Stimulated activated CD4-positive, alpha-beta T cell treated with anti-CD3 and anti-CD28 coated beads, Interleukin-15, amount 100 ng/mL, for 48 hours (primary cell): Measurements from ENCODE around the gene CELSR2.
A peak's percentile ranks its signal among the peaks of the same experiment; 100 is the strongest.

Experiments
- DNase-seq, 2 donors: peaks; one replicate each; pipeline ENCODE4 v3.0.0-alpha.2; 2020; ENCODE audit warnings: low read depth in 2 of 2

Gene CELSR2

DNA sequence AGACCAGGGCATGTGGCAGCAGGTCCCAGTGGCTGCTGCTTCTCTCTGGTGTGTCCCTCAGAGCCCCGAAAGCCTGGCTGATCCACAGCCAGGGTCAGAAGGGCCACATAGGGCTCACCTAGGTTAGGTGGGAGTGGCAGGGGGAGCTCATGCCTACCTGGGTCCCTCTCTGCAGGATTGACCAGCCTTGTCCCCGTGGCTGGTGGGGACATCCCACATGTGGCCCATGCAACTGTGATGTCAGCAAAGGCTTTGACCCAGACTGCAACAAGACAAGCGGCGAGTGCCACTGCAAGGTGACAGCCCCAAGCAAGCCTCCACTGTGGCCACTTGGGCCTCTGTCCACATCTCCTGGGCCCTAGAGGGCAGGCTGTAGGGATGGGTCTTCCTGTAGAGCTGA lies 15.7 kb downstream of the CELSR2 start:
- DNase-seq: no peak

DNA sequence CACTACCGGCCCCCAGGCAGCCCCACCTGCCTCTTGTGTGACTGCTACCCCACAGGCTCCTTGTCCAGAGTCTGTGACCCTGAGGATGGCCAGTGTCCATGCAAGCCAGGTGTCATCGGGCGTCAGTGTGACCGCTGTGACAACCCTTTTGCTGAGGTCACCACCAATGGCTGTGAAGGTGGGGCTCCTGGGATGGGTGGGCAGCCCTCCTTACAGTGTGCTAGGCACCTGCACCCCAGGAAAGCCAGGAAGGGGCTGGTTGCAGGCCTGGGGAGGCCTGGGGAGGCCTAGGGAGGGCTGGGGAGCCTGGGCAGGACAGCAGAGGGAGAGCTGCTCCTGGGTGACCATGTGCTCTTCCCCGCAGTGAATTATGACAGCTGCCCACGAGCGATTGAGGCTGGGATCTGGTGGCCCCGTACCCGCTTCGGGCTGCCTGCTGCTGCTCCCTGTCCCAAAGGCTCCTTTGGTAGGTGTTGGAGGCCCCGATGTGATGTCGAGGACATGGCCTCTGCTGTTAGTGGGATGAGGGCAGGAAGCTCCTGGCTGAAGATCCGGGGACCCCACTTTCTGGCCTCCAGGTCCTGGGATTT lies 16.5 kb downstream of the CELSR2 start:
- no peak for DNase-seq

DNA sequence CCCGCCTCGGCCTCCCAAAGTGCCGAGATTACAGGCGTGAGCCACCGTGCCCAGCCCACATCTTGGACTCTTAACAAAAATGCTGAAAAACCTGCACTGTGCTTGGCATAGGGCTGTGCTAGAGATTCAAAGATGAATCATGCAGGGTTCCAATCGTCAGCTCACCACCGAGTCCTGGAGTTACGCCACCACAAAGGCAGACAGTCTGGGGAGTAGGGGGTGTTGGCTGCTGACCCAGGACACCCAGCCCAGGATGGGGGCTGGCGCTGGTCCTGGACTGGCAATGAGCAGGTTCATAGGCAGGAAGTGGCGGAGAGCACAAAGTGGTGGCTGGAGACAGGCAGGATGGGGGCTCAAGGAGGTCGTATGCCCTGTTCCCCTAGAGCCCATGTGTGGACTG lies 17.6 kb downstream of the CELSR2 start:
- no peak for DNase-seq

DNA sequence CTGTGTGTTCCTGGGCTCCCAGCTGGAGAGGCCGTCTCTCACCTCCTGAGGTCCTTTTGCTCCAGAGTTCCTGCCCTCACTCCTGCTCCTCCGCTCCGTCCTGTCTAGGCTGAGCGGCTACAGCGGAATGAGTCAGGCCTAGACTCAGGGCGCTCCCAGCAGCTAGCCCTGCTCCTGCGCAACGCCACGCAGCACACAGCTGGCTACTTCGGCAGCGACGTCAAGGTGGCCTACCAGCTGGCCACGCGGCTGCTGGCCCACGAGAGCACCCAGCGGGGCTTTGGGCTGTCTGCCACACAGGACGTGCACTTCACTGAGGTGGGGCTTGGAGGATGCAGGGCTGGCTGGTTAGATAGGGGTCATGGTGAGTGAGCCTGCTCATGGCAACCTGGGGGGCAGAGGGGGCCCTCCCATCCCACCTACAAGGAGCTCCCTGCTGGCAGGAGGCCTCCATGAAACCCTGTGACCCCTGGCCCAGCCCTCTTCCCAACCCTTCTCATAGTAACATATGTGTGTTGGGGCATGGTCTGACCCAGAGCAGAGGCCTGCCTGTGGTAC lies 18.5 kb downstream of the CELSR2 start:
- DNase-seq: no peak

DNA sequence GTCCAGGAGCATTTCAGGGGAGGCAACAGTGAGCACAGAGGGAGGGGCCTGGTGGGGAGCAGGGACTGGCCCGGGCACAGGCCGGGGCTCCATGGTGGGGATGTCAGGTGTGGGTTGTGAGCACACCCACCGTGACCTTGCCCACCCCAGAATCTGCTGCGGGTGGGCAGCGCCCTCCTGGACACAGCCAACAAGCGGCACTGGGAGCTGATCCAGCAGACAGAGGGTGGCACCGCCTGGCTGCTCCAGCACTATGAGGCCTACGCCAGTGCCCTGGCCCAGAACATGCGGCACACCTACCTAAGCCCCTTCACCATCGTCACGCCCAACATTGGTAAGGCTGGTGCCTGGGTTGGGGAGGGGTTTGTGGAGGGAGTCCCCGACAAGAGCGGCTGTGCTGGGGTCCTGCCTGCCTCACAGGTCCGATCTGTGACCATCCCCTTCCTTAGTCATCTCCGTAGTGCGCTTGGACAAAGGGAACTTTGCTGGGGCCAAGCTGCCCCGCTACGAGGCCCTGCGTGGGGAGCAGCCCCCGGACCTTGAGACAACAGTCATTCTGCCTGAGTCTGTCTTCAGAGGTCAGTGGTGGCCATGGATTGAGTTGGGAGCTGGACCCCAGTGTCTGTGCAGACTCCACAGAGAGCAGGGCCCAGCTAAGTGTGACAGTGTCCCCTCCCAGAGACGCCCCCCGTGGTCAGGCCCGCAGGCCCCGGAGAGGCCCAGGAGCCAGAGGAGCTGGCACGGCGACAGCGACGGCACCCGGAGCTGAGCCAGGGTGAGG lies 19.3 kb downstream of the CELSR2 start:
- DNase-seq: no peak

DNA sequence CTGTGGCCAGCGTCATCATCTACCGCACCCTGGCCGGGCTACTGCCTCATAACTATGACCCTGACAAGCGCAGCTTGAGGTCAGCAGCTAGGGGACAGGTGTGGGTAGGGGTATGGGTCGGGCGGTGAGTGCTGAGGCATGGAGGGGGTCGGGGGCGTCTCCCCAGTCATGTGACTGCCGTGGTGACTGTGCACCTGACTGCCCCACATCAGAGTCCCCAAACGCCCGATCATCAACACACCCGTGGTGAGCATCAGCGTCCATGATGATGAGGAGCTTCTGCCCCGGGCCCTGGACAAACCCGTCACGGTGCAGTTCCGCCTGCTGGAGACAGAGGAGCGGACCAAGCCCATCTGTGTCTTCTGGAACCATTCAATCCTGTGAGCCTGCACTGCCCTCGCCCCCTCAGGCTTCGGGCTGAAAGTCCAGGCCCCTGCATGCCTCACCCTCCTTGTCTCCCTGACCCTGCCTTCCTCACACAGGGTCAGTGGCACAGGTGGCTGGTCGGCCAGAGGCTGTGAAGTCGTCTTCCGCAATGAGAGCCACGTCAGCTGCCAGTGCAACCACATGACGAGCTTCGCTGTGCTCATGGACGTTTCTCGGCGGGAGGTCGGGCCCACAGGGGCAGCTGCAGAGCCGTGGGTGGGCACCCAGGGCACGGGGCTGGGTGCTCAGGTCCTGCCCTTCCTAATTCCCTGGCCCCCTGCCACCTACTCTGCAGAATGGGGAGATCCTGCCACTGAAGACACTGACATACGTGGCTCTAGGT lies 20.1 kb downstream of the CELSR2 start:
- DNase-seq: no peak

DNA sequence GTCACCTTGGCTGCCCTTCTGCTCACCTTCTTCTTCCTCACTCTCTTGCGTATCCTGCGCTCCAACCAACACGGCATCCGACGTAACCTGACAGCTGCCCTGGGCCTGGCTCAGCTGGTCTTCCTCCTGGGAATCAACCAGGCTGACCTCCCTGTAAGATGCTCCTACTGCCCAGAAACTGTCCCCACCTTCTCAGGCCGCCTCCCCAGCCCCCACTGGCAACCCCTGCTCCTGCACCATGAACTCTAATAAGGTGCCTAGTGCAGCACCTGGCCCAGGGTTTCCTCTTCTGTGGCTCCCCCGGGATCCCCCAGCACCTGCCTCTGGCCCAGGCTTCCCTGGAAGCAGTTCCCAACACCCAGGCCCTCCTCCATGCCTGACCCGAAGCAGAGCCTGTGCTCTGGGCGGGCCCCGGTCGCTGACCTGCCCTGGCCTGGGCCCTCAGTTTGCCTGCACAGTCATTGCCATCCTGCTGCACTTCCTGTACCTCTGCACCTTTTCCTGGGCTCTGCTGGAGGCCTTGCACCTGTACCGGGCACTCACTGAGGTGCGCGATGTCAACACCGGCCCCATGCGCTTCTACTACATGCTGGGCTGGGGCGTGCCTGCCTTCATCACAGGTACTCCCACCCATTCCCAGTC lies 20.8 kb downstream of the CELSR2 start:
- DNase-seq: no peak

DNA sequence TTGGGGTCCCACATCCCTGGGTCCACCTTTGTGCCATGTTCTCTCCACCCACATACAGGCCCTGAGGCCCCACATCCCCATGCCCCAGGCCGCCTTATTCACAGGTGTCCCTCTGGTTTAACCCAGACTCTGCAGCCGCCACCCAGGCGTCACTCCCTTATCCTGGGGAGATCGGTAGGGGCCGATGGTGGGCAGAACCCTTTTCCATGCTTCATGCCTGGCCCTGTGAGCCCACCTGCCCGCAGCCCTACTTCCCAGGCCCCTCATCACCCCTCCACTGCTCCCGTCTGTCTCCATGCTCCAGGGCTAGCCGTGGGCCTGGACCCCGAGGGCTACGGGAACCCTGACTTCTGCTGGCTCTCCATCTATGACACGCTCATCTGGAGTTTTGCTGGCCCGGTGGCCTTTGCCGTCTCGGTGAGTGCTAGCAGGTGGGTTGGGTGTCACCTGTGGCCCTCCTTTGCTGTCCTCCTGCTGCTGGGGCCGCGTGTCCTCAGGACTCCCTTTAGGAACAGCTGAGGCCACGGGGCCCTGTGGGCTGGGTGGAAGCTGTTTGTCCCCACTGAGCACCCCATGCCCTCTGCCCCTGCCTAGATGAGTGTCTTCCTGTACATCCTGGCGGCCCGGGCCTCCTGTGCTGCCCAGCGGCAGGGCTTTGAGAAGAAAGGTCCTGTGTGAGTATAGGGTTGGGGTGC lies 21.4 kb downstream of the CELSR2 start:
- DNase-seq: no peak

DNA sequence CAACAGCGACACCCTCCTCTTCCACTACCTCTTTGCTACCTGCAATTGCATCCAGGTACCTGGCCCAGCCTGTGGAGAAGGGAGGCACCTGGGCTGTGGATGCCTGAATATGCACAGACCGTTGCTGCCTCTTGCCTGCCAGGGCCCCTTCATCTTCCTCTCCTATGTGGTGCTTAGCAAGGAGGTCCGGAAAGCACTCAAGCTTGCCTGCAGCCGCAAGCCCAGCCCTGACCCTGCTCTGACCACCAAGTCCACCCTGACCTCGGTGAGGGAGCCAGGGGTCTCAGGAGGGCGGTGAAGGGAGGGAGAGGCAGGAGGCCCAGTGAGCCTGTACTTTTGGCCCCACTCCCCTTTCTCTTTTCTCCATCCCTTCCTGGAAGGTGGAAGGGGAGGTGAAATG lies 22.1 kb downstream of the CELSR2 start:
- DNase-seq: no peak

DNA sequence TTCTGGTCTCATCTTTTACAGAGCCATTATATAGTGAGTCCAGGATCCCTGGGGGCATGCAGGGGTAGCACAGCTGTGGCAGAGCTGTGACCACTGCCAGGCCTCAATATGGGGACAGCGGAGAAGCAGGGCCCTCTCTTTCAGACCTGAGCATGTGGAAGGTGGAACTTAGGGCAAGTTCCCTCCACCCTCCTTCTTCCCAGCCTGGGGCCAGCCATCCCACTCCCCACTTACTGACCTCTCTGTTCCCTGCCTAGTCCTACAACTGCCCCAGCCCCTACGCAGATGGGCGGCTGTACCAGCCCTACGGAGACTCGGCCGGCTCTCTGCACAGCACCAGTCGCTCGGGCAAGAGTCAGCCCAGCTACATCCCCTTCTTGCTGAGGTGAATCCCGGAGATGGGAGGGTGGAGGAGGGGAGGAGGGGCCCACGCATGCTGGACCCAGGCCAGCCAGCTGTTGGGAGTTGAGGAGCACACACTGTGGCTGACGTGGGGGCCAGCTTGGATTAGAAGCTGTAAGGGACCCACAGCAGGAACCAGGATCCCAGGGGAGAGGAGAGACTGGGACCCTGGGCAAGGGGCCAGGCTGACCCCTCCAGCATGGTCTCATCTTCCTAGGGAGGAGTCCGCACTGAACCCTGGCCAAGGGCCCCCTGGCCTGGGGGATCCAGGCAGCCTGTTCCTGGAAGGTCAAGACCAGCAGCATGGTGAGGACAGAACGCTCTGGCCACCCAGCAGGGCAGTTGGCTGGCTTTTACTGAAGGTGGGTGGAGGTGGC lies 22.9 kb downstream of the CELSR2 start:
- no peak for DNase-seq

DNA sequence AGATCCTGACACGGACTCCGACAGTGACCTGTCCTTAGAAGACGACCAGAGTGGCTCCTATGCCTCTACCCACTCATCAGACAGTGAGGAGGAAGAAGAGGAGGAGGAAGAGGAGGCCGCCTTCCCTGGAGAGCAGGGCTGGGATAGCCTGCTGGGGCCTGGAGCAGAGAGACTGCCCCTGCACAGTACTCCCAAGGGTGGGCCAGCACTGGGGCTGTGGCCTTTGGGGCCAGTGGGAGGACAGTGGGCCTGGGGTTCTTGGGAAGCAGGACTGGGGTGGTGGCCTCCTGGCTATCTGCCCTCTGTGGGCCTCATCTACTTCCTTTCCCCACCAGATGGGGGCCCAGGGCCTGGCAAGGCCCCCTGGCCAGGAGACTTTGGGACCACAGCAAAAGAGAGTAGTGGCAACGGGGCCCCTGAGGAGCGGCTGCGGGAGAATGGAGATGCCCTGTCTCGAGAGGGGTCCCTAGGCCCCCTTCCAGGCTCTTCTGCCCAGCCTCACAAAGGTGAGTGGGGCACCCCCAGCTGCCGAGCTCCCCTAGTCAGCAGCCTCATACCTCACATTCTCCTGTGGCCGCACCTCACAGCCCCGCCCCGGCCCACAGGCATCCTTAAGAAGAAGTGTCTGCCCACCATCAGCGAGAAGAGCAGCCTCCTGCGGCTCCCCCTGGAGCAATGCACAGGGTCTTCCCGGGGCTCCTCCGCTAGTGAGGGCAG lies 23.6 kb downstream of the CELSR2 start:
- no peak for DNase-seq

DNA sequence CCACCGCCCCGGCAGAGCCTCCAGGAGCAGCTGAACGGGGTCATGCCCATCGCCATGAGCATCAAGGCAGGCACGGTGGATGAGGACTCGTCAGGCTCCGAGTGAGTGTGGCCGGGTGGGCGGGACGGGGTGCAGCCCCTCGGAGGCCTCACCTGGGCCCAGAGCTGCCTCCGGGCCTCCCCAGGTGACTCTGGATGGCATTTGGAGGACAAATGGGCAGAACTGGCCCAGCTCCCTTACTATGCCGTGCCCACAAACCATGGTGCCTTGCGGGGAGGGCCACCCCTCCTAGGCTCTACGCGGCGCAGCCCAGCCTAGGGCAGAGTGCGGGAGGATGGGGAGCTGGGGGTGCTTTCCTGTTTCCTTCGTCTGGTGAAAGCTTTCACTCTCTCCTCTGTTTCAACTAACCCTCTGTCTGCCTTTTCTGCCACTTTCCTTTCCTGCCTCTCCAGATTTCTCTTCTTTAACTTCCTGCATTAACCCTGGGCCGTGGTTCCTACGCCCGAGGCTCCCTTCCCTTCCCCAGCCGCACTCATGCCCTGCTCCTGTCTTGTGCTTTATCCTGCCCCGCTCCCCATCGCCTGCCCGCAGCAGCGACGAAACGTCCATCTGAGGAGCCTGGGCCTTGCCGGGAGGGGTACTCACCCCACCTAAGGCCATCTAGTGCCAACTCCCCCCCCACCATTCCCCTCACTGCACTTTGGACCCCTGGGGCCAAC lies 24.4 kb downstream of the CELSR2 start:
- no peak for DNase-seq

DNA sequence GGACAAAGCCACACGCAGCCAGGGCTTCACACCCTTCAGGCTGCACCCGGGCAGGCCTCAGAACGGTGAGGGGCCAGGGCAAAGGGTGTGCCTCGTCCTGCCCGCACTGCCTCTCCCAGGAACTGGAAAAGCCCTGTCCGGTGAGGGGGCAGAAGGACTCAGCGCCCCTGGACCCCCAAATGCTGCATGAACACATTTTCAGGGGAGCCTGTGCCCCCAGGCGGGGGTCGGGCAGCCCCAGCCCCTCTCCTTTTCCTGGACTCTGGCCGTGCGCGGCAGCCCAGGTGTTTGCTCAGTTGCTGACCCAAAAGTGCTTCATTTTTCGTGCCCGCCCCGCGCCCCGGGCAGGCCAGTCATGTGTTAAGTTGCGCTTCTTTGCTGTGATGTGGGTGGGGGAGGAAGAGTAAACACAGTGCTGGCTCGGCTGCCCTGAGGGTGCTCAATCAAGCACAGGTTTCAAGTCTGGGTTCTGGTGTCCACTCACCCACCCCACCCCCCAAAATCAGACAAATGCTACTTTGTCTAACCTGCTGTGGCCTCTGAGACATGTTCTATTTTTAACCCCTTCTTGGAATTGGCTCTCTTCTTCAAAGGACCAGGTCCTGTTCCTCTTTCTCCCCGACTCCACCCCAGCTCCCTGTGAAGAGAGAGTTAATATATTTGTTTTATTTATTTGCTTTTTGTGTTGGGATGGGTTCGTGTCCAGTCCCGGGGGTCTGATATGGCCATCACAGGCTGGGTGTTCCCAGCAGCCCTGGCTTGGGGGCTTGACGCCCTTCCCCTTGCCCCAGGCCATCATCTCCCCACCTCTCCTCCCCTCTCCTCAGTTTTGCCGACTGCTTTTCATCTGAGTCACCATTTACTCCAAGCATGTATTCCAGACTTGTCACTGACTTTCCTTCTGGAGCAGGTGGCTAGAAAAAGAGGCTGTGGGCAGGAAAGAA lies 25.5 kb downstream of the CELSR2 start:
- no peak for DNase-seq

DNA sequence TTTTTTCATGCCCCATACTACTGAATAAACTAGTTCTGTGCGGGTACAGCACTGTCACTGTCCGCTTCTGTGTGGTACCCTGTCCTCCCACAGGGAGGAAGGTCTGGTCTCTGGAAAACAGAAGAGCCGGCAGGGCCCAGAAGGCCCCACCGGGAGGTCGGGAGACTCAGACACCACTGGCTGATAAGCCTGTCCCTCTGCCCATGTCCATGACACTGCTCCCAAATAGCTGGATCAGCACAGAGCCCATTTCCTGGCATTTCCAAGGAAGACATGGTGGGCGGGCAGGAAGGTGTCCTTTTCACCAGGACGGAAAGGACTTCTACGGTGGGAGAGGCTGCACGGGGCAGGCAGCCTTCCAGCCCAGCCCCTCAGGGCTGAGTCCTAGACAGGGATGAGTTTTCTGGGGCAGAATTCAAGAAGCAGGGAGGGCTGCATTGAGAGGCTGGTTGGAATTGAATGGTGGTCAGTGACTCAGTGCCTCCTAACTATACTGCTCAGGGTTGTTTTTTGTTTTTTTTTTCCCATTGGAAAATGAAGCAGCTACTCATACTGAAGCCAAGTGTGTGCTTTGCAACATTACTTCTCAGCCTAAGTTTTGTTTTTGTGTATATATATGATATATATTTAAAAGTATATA lies 26.5 kb downstream of the CELSR2 start:
- DNase-seq: no peak

DNA sequence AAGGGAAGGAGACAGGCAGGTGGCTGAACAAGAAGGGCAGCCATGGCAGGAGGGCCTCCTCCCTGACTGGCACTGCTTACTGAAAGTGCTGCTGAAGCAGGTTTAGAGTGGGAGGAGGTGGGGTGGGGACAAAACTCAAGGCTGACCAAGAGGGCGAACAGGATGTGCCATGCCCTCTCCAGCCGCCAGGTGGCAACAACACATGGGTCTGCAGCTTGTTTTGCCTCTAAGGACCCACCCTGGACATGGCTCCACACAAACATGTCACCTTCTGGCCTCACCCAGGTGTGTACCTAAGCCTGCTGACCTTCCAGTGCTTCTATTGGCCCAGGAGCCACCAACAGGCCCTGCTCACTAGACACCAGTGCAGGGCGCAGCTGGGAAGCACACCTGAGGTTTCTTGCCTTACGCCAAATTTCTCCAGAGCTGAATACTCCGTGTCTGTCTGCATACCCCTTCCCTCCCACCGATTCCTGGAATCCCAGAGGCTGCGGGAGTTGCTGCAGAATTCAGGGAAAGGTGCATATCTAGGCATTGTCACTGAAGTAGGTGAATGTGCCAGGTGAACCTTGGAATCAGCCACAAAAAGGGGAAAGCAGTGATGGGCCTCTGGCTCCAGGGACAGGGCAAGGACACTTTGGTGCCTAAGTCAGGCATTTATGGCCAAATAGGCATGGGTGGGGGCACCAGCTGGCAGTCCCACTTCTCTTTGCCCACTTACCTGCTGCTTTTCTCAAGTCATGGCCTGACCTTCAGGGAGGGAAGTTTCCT lies 28.3 kb downstream of the CELSR2 start:
- peak; percentile 32 to 60 for DNase-seq

DNA sequence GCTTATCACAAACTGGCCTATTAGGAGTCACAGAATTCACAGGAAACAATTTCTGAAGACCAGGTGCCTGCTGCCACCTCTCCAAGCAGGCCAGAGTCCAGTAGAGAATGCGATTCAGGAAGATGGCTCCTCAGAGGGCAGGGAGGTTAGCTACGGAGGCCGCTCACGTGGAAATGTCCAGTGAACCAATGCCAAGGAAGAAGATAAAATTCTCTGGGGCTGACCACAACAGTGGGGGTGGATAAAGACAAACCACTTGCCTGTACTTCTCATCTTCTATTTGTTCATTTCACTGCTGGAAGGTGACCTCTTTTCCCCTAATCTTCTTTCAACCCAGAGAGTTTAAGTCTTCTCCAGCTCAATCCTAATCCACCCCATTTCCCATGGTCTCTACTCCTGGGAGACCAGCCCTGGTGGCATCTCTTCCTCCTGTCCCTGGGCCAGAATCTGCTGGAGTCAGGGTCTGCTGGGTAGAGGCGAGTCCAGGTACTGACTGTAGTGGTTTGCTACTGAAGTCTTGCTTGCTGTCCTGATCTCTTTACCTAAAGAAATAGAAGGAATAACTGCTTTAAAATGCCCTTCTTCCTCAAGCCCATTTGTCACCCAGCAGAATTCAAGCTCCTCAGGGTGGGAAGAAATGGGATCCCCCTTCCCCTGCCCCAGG lies 30.4 kb downstream of the CELSR2 start:
- DNase-seq: no peak
